ENCODE data around the gene STARD13.

STARD13 gene, protein sequence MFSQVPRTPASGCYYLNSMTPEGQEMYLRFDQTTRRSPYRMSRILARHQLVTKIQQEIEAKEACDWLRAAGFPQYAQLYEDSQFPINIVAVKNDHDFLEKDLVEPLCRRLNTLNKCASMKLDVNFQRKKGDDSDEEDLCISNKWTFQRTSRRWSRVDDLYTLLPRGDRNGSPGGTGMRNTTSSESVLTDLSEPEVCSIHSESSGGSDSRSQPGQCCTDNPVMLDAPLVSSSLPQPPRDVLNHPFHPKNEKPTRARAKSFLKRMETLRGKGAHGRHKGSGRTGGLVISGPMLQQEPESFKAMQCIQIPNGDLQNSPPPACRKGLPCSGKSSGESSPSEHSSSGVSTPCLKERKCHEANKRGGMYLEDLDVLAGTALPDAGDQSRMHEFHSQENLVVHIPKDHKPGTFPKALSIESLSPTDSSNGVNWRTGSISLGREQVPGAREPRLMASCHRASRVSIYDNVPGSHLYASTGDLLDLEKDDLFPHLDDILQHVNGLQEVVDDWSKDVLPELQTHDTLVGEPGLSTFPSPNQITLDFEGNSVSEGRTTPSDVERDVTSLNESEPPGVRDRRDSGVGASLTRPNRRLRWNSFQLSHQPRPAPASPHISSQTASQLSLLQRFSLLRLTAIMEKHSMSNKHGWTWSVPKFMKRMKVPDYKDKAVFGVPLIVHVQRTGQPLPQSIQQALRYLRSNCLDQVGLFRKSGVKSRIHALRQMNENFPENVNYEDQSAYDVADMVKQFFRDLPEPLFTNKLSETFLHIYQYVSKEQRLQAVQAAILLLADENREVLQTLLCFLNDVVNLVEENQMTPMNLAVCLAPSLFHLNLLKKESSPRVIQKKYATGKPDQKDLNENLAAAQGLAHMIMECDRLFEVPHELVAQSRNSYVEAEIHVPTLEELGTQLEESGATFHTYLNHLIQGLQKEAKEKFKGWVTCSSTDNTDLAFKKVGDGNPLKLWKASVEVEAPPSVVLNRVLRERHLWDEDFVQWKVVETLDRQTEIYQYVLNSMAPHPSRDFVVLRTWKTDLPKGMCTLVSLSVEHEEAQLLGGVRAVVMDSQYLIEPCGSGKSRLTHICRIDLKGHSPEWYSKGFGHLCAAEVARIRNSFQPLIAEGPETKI

DNA sequence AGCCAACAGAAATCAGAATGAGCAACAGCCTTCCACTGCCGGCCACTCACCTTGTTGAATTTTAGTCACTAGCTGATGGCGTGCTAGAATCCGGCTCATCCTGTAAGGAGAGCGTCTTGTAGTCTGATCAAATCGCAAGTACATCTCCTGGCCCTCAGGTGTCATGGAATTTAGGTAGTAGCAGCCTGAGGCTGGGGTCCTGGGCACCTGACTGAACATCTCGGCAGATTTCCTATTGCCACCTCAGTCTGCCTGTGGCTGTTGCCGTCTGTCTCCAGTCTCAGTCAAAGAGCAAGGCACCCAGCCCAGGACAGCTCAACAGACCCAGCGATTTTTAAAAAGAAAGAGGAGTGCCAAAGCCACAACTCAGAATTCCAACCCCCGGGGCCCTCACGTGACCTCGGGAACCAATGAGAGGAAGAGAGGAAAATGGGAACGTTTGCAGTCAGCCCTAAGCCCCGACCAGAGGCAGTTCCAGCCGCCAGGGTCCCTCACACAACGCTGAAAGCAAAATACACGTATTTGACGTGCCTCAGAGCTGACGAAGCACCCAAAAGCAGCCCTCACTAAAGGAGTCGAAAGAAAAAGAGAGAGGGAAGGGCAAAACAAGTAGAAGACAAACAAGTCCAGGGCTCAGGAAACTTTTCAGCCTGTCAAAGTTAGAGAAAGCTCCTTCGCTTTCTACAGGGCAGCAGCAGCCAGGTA, at the start of gene STARD13:
STARD13 (minus strand) TSS at position 336 of the 705 bp plus-strand sequence; CDS start at position 219, 117 bp downstream.
- DNase-seq (ENCODE audit: low read depth) = peak; percentile 73

DNA sequence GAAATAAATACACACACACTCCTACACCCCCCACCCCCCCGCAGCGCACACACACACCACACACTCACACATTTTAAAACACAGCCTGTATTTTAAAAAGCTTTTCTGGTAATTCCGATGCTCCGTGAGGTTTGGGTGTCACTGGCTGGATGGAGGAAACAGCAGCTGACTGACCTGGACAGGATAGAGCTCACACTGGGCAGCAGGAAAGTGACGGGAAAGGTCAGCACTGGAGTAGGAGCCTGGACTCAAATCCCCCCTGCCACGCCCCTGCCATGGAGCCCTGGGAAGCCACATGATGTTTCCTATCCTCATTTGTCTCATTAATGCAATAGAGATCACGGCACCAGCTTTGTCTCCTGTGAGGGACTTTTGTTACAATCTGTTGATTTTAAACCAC, 49.3 kb upstream of the STARD13 start:
- no peak for DNase-seq (ENCODE audit: low read depth)

DNA sequence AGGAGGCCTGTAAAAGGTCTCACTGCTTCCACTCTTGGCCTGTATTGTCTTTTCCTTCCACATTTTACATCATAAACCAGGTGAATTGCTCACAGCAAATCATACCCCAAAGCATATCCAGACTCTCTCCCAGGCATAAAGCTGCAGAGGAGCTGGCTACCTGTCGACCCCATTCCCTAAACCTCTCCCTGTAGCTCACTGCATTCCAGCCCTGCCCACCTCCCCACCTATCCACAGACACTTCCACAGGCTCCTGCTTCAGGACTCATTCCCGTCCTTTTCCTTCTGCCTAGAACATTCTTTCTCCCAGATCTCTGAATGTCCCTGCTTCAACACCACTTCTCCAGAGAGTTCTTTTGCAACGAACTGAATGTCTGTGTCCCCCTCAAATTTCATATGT, 46.4 kb upstream of the STARD13 start:
- DNase-seq (ENCODE audit: low read depth) = no peak

DNA sequence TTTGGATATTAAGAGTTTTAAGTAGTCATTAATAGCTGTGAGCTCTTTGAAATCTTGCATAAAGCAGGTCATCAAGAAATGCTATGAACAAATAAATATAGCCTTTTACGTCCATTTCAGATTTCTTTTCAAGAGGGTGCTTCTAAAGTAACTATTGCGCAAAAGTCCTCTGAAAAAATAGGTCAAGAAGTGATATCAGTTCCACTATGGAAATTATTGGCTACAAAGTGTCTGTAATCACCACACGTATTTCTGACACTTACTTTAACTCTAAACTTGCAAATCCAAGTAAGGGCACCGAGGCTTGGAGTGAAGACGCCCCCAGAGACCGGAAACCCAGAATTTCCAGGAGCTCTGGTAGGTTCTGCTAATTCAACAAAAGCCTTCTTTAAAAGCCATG, 44.9 kb upstream of the STARD13 start:
- no peak for DNase-seq (ENCODE audit: low read depth)

DNA sequence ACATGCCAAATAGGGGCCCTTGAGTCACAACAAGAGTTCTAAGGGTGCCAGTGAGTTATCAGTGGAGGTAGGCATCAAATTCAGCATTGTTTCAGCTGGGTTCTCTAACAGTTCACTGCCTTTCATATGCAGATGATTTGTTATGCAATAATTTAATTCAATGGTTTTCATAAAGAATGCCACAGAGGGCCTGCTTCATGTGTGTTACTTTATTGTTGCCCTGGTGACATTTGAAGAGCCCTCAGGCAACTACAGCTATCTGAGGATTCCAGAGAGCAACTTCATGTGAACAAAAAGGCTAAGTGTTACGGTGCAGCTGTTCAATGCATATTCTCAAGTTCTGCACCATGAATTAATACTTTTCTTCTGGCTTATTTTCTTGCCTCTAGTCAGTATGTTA, 43.1 kb upstream of the STARD13 start:
- DNase-seq (ENCODE audit: low read depth) = no peak

DNA sequence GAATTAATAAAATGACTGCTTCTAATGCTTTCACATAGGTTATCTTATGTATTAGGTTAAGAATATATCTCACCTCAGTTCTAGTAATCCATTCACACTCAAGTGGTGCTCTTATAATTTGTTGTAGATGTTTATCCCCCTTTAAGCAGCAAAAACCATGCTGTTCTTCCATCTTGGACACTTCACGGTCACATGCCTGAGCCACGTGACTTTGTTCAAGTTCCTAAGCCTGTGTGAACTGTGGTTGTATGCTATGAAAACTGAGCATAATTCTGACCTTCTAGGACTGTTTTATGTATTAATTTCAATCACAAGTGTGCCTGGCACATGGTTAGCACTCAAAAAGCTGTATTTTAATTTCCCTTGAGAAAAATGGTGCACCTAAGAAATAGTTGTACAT, 41.2 kb upstream of the STARD13 start:
- no peak for DNase-seq (ENCODE audit: low read depth)

DNA sequence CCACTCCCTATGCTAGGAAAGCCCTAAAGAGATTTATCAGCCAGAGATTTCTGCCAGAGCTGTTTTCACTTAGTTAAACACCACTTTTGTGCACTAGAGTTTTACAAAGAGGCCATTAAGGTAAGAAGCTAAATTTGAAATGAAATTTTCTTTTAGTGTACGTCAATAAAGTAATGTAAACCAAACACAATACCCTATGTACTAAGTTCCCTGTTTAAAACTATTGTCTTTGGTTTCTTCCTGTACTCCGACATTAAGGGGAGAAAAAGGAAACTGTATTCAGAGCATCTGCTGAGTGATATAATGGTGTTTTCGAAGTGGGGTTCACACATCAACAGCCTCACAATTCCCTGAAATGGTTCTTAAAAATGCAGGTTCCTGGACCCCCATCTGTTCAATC, 40.7 kb upstream of the STARD13 start:
- DNase-seq (ENCODE audit: low read depth) = no peak

DNA sequence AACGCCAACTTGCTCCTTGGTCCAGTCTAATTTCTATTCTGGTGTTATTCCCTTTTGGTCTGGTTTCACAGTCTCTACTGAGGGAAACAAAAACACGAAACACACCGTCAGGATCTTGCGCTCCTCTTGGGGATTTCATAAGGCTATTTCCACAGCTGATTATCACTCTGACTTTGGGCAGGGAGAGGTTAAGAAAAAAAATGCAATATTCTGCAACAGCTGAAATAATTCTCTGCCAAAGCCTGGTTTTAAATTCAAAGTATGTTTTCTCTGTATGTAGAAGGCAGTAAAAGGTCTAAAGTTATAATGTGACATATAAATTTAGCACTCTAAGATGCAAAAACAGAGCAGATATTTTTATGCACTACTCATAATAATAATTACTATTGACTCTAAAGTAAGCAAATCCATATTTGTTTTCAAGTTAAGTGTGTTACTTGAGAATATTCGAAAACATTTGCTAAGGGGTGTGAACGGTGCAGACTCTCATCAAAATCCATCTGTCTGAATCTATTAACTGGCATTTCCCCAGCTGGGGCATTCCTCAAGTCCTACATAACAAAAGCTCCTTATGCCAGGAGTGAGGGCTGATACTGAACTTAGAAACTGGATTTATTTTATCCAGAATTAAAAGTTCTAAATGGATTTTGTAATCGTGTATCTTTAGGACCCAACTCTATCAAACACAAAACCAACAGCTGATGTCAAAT, 38.4 kb upstream of the STARD13 start:
- DNase-seq (ENCODE audit: low read depth) = no peak

DNA sequence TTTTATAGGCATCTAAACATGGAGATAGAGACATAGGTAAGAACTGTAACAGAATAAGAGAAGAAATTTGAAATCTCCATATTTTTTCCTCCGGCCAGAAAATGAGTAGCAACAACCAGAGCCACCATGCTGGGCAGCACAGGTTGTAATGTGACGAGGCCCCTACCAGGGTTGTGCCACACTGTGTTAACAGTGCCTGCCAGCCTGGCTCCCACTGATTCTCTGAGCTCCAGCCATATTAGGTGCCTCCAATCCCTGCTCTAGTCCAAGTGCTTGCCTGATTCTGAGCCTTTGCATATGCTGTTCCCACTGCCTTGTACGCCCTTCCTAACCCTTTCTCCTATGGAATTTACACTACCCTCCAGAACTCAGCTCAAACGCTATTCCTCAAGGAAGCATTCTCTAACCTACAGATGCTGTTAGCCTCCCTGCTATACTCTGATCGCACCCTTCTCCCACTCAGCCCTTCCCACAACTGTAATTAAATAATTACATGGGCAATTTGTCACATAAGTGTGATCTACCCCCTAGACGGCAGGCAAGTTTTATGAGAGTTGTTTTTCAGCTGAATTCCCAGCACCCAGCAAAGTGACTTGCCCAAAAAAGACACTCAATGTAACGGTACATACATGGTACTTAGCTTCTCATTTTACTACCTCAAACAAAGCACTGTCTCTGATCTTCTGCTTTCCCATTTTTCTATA, 37.6 kb upstream of the STARD13 start:
- DNase-seq (ENCODE audit: low read depth) = no peak

DNA sequence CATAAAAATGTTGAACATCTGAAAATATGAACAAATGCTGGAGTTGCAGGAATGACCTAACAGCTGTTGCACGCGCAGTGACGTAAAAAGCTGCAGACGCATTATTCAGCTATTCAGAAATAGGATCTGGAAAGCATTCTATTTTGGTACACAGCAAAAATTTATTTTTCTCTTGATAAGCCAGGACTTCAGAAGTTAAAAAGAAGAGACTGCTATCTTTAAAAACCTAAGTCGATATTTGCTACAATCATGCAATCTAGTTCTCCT, 36.9 kb upstream of the STARD13 start:
- no peak for DNase-seq (ENCODE audit: low read depth)

DNA sequence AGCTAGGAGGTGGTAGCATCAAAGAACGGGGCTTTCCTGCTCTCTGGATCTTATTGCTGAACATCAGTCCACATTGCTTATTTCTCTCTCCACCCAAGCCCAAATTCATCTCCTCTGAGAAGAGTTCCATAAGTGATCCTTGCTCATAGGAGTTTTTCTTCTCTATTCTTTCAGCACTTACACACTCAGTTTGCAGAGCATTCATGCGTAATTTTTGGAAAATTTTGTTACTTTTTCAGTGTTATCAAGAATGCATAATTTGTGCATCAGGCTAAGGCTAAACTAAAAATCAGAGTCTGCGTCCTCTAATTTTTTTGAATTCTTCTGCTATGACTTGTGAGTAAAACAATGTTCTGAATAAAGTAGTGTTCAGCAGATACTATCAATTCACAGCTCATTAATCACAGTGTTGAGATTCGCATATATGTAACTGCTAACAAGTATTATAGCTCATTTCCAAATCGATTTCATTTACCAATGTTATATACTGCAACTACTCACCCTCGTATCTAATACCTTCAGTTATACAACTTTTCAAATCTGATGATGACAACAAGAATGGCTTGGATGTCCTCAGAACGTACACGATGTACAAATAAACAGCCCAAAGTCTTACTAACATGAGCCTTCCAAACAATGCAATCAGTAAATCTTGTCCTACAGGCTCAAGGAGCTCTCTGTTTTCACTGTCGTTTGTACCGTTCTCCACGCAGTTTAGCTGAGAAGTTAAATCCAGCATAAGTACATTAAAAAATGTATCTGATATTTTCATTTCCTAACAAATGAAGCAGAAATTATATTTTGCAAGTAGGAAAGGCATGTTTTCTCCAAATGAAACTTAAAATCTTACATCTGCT, 36.4 kb upstream of the STARD13 start:
- no peak for DNase-seq (ENCODE audit: low read depth)

DNA sequence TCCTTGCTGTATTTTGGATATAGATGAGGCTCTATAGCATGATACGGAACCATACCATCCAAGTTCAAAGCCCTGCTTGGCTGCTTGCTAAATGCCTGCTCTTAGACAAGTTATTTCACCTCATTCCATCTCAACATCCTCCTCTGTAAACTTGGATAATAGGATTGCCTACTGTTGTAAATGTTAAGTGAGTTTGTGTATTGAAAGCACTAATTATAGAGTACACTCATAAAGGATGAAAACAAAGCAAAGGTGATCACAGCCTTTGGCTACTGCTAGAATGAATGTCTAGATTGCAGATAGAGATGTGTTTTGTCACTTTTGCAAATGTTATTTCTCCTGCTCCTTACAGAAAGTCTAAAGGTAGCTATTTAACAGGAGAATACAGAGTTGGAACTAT, 34.3 kb upstream of the STARD13 start:
- no peak for DNase-seq (ENCODE audit: low read depth)

DNA sequence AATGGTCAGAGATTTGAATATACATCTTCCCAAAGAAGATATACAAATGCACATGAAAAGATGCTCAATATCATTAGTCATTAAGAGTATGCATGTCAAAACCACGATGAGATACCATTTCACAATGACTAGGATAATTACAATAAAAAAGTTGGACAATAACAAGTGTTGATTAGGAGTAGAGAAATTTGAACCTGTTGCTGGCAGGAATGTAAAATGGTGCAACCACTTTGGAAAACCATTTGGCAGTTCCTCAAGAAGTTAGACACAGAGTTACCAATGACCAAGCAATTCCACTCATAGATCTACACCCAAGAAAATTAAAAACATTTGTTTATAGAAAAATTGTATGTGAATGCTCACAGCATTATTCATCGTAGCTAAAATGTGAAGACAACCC, 33.2 kb upstream of the STARD13 start:
- DNase-seq (ENCODE audit: low read depth) = no peak

DNA sequence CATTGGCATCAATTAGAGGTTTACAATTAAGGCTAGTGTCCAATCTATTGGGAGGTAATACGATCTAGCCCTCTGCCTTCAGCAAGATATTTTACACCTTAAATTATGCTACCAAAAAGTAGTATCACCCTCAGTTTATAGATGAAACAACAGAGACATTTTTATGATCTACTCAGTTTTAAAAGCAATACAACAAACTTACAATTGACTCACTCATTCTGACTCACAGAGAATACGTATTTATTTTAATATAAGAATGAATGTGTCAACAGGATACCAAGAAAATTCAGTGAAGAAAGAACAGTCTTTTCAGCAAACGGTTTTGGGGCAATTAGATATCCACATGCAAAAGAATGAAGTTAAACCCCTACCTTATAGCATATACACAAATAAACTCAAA, 32.5 kb upstream of the STARD13 start:
- DNase-seq (ENCODE audit: low read depth) = no peak

DNA sequence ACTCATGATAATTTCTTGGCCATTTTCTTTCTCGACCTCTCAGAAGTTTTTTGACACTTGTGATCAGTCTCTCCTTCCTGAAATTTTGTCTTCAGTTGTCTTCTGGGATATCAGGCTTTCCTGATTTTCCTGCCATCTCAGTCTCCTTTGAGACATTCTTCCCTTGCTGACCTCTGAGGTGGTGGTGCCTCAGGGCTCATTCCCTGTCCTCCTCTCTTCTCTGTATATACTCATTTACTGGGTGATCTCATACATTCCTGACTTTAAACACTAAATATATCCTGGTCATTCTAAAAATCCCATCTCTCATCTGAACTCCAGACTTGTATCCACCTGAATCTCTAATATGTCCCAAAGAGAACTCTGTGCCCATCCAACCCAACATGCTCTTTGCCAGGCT, 31.3 kb upstream of the STARD13 start:
- no peak for DNase-seq (ENCODE audit: low read depth)

DNA sequence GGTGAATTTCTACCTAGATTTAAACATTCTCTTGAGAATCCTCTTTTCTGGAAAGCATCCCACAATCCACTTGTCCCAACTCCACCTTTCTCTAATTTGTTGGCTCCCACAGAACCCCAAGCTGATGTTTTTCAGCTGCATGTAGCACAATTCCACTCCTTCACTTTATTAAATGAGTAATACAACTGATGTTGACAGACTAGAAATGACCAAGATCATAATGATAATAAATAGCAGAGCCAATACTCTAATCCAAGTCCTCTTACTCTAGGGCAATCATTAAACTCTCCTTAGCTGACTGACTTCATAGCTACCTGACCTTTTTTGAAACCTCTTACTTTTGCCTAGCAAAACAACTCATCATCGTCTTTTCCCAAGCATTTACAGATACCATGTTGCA, 27.9 kb upstream of the STARD13 start:
- no peak for DNase-seq (ENCODE audit: low read depth)

DNA sequence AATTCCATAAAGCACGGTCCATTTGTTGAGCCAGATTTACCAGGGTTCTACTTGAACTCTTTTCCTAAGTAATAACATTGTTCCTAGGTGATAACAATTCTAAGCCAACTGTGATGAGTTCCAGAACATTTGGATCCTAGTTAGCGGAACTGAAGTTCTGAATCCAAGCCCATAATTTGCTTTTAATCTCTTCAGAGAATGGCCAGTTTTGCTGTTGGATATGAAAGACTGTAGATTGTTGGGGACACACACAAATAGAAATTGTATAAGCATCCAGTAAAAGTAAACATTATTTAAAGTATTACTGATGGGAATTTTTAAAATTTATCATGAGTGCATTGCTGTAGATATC, 27.3 kb upstream of the STARD13 start:
- no peak for DNase-seq (ENCODE audit: low read depth)

DNA sequence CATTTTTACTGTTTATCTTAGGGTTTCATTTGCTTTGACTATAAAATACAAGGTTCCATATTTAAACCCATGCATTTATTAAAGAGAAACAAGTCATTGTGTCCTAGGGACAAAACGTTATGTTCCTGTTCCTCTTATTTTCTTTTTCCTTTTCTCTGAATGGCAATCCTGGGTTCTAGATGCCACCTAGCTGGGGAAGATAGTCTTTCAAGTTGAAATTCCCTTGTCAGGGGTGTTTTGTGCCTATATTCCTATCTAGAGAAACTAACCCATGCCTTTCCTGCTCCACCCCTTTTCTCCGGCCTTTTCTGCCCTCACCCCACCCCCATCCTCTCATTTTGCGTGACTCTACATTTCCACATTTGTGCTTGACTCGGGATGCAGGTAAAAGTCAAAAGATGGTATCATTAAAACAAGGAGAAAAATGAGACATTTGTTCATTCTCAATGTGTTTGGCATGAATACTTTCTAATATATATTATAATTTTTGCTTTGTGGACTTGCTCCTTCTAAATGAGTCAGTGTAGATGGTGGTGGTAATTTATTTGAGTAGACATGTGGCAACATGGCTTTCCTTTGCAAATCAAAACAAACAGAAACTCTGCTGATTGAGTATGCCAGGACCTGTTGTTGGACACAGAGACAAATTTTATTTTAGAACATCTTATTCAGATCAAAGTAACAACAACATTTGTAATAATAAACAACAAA, 26.8 kb upstream of the STARD13 start:
- no peak for DNase-seq (ENCODE audit: low read depth)

DNA sequence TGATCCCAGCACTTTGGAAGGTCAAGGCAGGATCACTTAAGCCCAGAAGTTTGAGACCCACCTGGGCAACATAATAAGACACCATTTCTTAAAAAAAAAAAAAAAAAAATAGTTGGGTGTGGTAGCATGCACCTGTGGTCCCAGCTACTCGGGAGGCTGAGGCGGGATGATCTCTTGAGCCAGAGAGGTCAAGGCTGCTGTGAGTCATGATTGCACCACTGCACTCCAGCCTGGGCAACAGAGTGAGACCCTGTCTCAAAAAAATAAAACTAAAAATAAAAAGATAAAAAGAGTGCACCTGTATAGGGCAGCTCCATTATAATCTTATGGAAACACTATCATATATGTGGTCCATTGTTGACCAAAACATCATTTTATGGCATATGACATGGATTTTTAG, 25.5 kb upstream of the STARD13 start:
- DNase-seq (ENCODE audit: low read depth) = no peak
